ENCODE results near the gene SMIM22.

SMIM22 gene

GRCh38 chr16:4763791-4764190, 31.4 kb upstream of the SMIM22 start:
- Mint-ChIP-seq H3K4me1 (ENCODE audit: low read depth) (peaks cover 21% of the 10 kb centered on the region), H3K4me3 (no peak overlapping the region), H3K36me3 (ENCODE audit: low read depth) (peaks cover 17% of the 10 kb centered on the region), H3K27me3 (ENCODE audit: low read depth) (no peaks in the 10 kb centered on the region), H3K27ac (no peak overlapping the region), H3K9me3 (no peaks in the 10 kb centered on the region)

GRCh38 chr16:4765511-4766474, 29.4 kb upstream of the SMIM22 start:
- peaks cover 21% of the 10 kb centered on the region for H3K4me1 Mint-ChIP-seq (ENCODE audit: low read depth)
- peak overlapping the region; percentile 86 for H3K27ac Mint-ChIP-seq
- peak overlapping the region; percentile 84 for H3K4me3 Mint-ChIP-seq
- no peaks in the 10 kb centered on the region for H3K27me3 Mint-ChIP-seq (ENCODE audit: low read depth)
- H3K36me3 Mint-ChIP-seq (ENCODE audit: low read depth), result peaks cover 11% of the 10 kb centered on the region
- no peaks in the 10 kb centered on the region for H3K9me3 Mint-ChIP-seq

- peak within 1 kb of the TSS; percentile 86 for H3K27ac Mint-ChIP-seq
- H3K4me1 Mint-ChIP-seq (ENCODE audit: low read depth), result peaks cover 21% of the 10 kb centered on the region
- H3K9me3 Mint-ChIP-seq, result no peaks in the 10 kb centered on the region
- H3K27me3 Mint-ChIP-seq (ENCODE audit: low read depth), result no peaks in the 10 kb centered on the region
- peaks cover 11% of the 10 kb centered on the region for H3K36me3 Mint-ChIP-seq (ENCODE audit: low read depth)
- peak within 1 kb of the TSS; percentile 94 for H3K4me3 Mint-ChIP-seq
Observed at GRCh38 chr16:4766875-4767628, 28.1 kb upstream of the SMIM22 start, which contains the start of gene ZNF500. Gene ZNF500, minus strand, starts transcription at chr16:4767162. Its CDS starts 1,184 bp downstream, at chr16:4765978.

- Mint-ChIP-seq H3K4me1 (ENCODE audit: low read depth) (peaks cover 21% of the 10 kb centered on the region), H3K9me3 (no peaks in the 10 kb centered on the region), H3K27ac (peak overlapping the region; percentile 86), H3K4me3 (peak overlapping the region; percentile 94), H3K27me3 (ENCODE audit: low read depth) (no peaks in the 10 kb centered on the region), H3K36me3 (ENCODE audit: low read depth) (peaks cover 6% of the 10 kb centered on the region)
Observed at GRCh38 chr16:4767872-4768548, 27.2 kb upstream of the SMIM22 start.

GRCh38 chr16:4768549-4769305, 26.4 kb upstream of the SMIM22 start:
- H3K9me3 Mint-ChIP-seq, result no peaks in the 10 kb centered on the region
- peaks cover 21% of the 10 kb centered on the region for H3K4me1 Mint-ChIP-seq (ENCODE audit: low read depth)
- no peaks in the 10 kb centered on the region for H3K27me3 Mint-ChIP-seq (ENCODE audit: low read depth)
- peaks cover 6% of the 10 kb centered on the region for H3K36me3 Mint-ChIP-seq (ENCODE audit: low read depth)
- peak overlapping the region; percentile 94 for H3K4me3 Mint-ChIP-seq
- H3K27ac Mint-ChIP-seq, result peak overlapping the region; percentile 86

GRCh38 chr16:4769306-4769638, 25.9 kb upstream of the SMIM22 start:
- H3K27me3 Mint-ChIP-seq (ENCODE audit: low read depth), result no peaks in the 10 kb centered on the region
- H3K9me3 Mint-ChIP-seq, result no peaks in the 10 kb centered on the region

GRCh38 chr16:4771646-4772045, 23.5 kb upstream of the SMIM22 start:
- Mint-ChIP-seq H3K27me3 (ENCODE audit: low read depth) (no peaks in the 10 kb centered on the region), H3K4me1 (ENCODE audit: low read depth) (peaks cover 14% of the 10 kb centered on the region), H3K9me3 (no peaks in the 10 kb centered on the region), H3K4me3 (no peak overlapping the region), H3K36me3 (ENCODE audit: low read depth) (no peaks in the 10 kb centered on the region), H3K27ac (no peak overlapping the region)

More at GRCh38 chr16:4769306-4769638, 25.9 kb upstream of the SMIM22 start:
- peaks cover 21% of the 10 kb centered on the region for H3K4me1 Mint-ChIP-seq (ENCODE audit: low read depth)
- peak overlapping the region; percentile 1 for H3K27ac Mint-ChIP-seq
- peak overlapping the region; percentile 33 for H3K4me3 Mint-ChIP-seq
- H3K36me3 Mint-ChIP-seq (ENCODE audit: low read depth), result peaks cover 6% of the 10 kb centered on the region

GRCh38 chr16:4772351-4772750, 22.8 kb upstream of the SMIM22 start:
- Mint-ChIP-seq H3K9me3 (no peaks in the 10 kb centered on the region), H3K4me3 (no peak overlapping the region), H3K27ac (no peak overlapping the region), H3K27me3 (ENCODE audit: low read depth) (no peaks in the 10 kb centered on the region), H3K36me3 (ENCODE audit: low read depth) (no peaks in the 10 kb centered on the region), H3K4me1 (ENCODE audit: low read depth) (peaks cover 11% of the 10 kb centered on the region)

GRCh38 chr16:4775005-4775404, 20.2 kb upstream of the SMIM22 start:
- Mint-ChIP-seq H3K36me3 (ENCODE audit: low read depth) (no peaks in the 10 kb centered on the region), H3K4me1 (ENCODE audit: low read depth) (no peaks in the 10 kb centered on the region), H3K4me3 (no peak overlapping the region), H3K27me3 (ENCODE audit: low read depth) (no peaks in the 10 kb centered on the region), H3K9me3 (no peaks in the 10 kb centered on the region), H3K27ac (no peak overlapping the region)

GRCh38 chr16:4776141-4776705, 18.9 kb upstream of the SMIM22 start:
- H3K36me3 Mint-ChIP-seq (ENCODE audit: low read depth), result no peaks in the 10 kb centered on the region
- no peaks in the 10 kb centered on the region for H3K27me3 Mint-ChIP-seq (ENCODE audit: low read depth)
- H3K27ac Mint-ChIP-seq, result no peak overlapping the region
- H3K4me1 Mint-ChIP-seq (ENCODE audit: low read depth), result no peaks in the 10 kb centered on the region
- H3K9me3 Mint-ChIP-seq, result no peaks in the 10 kb centered on the region
- no peak overlapping the region for H3K4me3 Mint-ChIP-seq

GRCh38 chr16:4777339-4778049, 17.7 kb upstream of the SMIM22 start:
- Mint-ChIP-seq H3K9me3 (no peaks in the 10 kb centered on the region), H3K36me3 (ENCODE audit: low read depth) (no peaks in the 10 kb centered on the region), H3K27ac (no peak overlapping the region), H3K4me1 (ENCODE audit: low read depth) (no peaks in the 10 kb centered on the region), H3K27me3 (ENCODE audit: low read depth) (no peaks in the 10 kb centered on the region), H3K4me3 (no peak overlapping the region)

GRCh38 chr16:4778050-4778392, 17.1 kb upstream of the SMIM22 start:
- no peaks in the 10 kb centered on the region for H3K4me1 Mint-ChIP-seq (ENCODE audit: low read depth)
- H3K36me3 Mint-ChIP-seq (ENCODE audit: low read depth), result no peaks in the 10 kb centered on the region
- no peak overlapping the region for H3K4me3 Mint-ChIP-seq
- no peaks in the 10 kb centered on the region for H3K27me3 Mint-ChIP-seq (ENCODE audit: low read depth)
- H3K27ac Mint-ChIP-seq, result no peak overlapping the region
- no peaks in the 10 kb centered on the region for H3K9me3 Mint-ChIP-seq

GRCh38 chr16:4780235-4780634, 14.9 kb upstream of the SMIM22 start:
- Mint-ChIP-seq H3K4me3 (no peak overlapping the region), H3K27ac (no peak overlapping the region), H3K36me3 (ENCODE audit: low read depth) (no peaks in the 10 kb centered on the region), H3K27me3 (ENCODE audit: low read depth) (no peaks in the 10 kb centered on the region), H3K9me3 (no peaks in the 10 kb centered on the region), H3K4me1 (ENCODE audit: low read depth) (no peaks in the 10 kb centered on the region)

All from T-helper 1 cell treated with Interleukin-12 subunit alpha and Interleukin-12 subunit beta and Interleukin-4 antibody, amounts not matched to agents 30 μg/mL and 1 μg/mL, for 36 hours (primary cell).